Activated T-cell treated with anti-CD3 and anti-CD28 coated beads, Interleukin-2, amount 50 U/mL, for 72 hours (primary cell): ENCODE results near the gene HYKK. TPM values are rescaled to one million over a fixed set of nuclear protein-coding genes. Genes with fewer than 3 reads are reported as not detected.
A peak's percentile ranks its signal among the peaks of the same experiment; 100 is the strongest.
"Not testable (repeated sequence)": the region's sequence is repeated elsewhere in the genome, so short reads cannot be mapped to it uniquely, and the experiment has no call there.

Experiments used
- ATAC-seq, 2 donors: fragments of 150-1000 bp; cut with Tn5 transposase; replicated peaks in 1 of 2; 2 replicates each; pipeline ENCODE4 v1.10.0; 2021; ENCODE audit warnings: moderate library complexity in 2 of 2, mild to moderate bottlenecking in 1 of 2
- DNase-seq, 2 donors: peaks; one replicate each; pipeline ENCODE4 v3.0.0; 2021 to 2022; ENCODE audit warnings: mixed read lengths in 1 of 2
- H3K27ac Mint-ChIP-seq: one replicate; pipeline ENCODE4 v1.8.0; 2022; ENCODE audit warnings: mild to moderate bottlenecking, moderate library complexity, mixed read lengths
- H3K27me3 Mint-ChIP-seq: one replicate; pipeline ENCODE4 v1.8.0; 2022; ENCODE audit warnings: low read depth, mixed read lengths
- H3K36me3 Mint-ChIP-seq, 2 donors: one replicate each; pipeline ENCODE4 v1.8.0; 2022; ENCODE audit warnings: mixed read lengths in 2 of 2, mild to moderate bottlenecking in 1 of 2; ENCODE audit not compliant: insufficient read depth in 2 of 2
- H3K4me1 Mint-ChIP-seq: one replicate; pipeline ENCODE4 v1.8.0; 2022; ENCODE audit warnings: low read depth, mixed read lengths
- H3K4me3 Mint-ChIP-seq, 2 donors: one replicate each; pipeline ENCODE4 v1.8.0; 2022; ENCODE audit warnings: mild to moderate bottlenecking in 2 of 2, mixed read lengths in 2 of 2, moderate library complexity in 2 of 2
- H3K9me3 Mint-ChIP-seq, 2 donors: one replicate each; pipeline ENCODE4 v1.8.0; 2022; ENCODE audit warnings: mixed read lengths in 2 of 2
- total RNA-seq, 2 donors: library from RNA; stranded (reverse); gene quantifications; one replicate each; pipeline ENCODE4 v1.2.3, GENCODE V29; 2022

Gene HYKK
- total RNA-seq, 2 donors from 2014 or later, result 2.8 to 2.9 TPM

DNA sequence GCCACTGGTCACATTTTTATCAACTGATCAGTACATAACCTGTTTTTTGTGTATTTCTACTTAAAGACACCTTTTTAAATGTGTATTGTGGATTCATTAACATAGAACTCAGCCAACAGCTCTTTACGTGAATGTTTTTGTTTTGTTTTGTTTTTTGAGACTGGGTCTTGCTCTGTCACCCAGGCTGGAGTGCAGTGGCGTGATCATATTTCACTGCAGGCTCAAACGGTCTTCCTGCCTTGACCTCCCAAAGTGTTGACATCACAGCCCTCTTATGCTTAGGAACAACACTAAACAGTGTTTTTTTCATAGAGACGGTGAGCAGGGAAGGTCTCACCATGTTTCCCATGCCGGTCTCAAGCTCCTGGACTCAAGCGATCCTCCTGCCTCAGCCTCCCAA is 42.8 kb downstream of the HYKK start:
- DNase-seq, result no peak
- peaks cover 5 to 13% of the 10 kb centered on the region in 2 donors for H3K36me3 Mint-ChIP-seq
- no peak overlapping the region for H3K4me3 Mint-ChIP-seq
- peak overlapping the region; percentile 48 for H3K27ac Mint-ChIP-seq
- H3K9me3 Mint-ChIP-seq, result no peaks in the 10 kb centered on the region
- no peak for ATAC-seq
- no peaks in the 10 kb centered on the region for H3K27me3 Mint-ChIP-seq
- no peaks in the 10 kb centered on the region for H3K4me1 Mint-ChIP-seq

DNA sequence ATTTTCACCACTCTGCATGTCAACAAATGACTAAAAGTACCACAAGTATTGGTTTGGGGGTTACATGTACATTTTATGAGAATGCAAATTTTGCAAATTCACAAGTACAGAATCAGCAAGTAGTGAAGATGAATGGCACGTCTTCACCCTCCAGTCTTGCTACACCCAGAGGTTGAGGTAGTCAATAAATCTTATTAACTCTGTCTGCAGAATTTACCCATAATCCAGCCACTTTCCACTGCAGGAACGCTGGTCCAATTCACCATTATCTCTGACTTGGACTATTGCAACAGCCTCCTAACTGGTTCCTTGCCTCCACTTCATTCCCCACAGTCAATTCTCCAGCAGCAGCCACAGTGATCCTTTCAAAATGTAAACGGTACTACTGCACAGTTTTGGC is 43.4 kb downstream of the HYKK start:
- no peaks in the 10 kb centered on the region for H3K4me1 Mint-ChIP-seq
- DNase-seq, result no peak
- H3K36me3 Mint-ChIP-seq, result peaks cover 5 to 11% of the 10 kb centered on the region in 2 donors
- no peaks in the 10 kb centered on the region for H3K9me3 Mint-ChIP-seq
- no peak overlapping the region for H3K27ac Mint-ChIP-seq
- no peak overlapping the region for H3K4me3 Mint-ChIP-seq
- ATAC-seq, result peak in 1 of 2 donors; percentile 41
- H3K27me3 Mint-ChIP-seq, result no peaks in the 10 kb centered on the region

DNA sequence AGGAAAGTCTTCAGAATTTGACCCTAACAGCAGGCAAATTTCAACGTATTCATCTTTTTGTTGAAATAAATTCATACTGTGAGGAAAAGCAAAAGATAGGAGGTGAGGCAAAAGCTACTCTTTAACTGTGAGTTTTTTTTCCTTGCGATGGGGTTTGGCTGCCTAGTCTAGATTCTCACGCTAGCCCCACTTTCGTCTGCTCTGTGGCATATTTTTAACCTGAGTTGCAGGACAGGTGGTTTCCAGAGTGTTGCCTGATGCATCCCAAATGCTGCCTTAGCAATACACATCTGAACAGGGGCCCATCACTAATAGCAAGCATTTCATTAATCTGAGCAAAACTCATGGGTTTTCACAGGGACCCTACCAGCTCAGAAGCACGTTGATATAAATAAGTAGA is 44.5 kb downstream of the HYKK start:
- DNase-seq (no peak), ATAC-seq (no peak)
- Mint-ChIP-seq H3K36me3 (peaks cover 5 to 6% of the 10 kb centered on the region in 2 donors), H3K4me3 (no peak overlapping the region), H3K27ac (no peak overlapping the region), H3K27me3 (no peaks in the 10 kb centered on the region), H3K4me1 (no peaks in the 10 kb centered on the region), H3K9me3 (no peaks in the 10 kb centered on the region)

DNA sequence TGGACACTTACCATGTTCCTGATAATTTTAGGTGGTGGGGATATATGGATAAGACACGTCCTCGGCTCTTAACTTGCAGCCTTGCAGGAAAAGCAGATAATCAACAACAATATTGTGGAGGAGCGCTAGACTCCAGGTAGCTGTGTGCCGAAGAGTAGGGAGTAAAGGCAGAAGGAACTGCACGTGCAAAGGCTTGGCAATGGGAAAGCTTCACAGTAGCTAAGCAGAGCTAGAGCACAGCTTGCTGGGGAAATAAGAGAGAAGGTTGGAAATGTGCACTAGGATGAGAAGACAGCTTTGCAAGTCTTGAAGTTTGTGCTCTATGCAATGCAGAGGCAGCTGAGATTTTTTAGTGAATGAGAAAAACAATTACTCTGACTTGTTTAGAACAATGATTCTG is 45.2 kb downstream of the HYKK start:
- no peaks in the 10 kb centered on the region for H3K4me1 Mint-ChIP-seq
- no peaks in the 10 kb centered on the region for H3K27me3 Mint-ChIP-seq
- H3K27ac Mint-ChIP-seq, result no peak overlapping the region
- H3K4me3 Mint-ChIP-seq, result no peak overlapping the region
- peaks cover 5 to 6% of the 10 kb centered on the region in 2 donors for H3K36me3 Mint-ChIP-seq
- DNase-seq (no peak), ATAC-seq (no peak)
- no peaks in the 10 kb centered on the region for H3K9me3 Mint-ChIP-seq

DNA sequence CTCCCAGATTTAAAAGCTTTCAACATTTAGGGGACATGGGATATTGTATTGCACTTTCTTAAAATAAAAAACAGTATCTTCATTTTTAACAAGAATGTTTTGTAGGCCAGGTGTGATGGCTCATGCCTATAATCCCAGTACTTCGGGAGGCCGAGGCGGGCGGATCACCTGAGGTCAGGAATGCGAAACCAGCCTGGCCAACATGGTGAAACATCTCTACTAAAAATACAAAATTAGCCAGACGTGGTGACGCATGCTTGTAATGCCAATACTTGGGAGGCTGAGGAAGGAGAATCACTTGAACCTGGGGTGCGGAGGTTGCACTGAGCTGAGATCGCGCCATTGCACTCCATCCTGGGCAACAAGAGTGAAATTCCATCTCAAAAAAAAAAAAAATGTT is 52.8 kb downstream of the HYKK start:
- H3K4me1 Mint-ChIP-seq, result peaks cover 11% of the 10 kb centered on the region
- not testable (repeated sequence) for H3K4me3 Mint-ChIP-seq, H3K36me3 Mint-ChIP-seq, H3K27ac Mint-ChIP-seq, H3K27me3 Mint-ChIP-seq, H3K9me3 Mint-ChIP-seq, DNase-seq, ATAC-seq

DNA sequence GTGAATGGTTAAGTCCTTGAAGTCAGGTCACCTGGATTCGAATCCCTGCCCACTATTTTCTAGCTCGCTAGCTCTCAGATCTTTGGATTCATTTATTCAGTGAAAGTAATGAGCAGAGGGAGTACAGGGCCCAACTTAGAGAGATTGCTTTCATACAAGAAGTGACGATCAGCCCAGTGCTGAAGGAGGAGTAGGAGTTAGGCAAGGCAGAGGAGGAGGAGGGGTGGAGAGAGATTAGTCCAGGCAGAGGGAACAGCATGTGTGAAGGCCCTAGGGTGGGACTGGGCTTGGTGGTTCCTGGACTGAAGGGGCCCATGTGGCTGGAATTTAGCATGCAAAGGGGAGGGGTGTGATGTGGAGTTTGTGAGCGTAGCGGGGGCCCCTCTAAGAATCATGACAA is 54.1 kb downstream of the HYKK start:
- peaks cover 19% of the 10 kb centered on the region for H3K4me1 Mint-ChIP-seq
- no peaks in the 10 kb centered on the region for H3K36me3 Mint-ChIP-seq
- H3K9me3 Mint-ChIP-seq, result no peaks in the 10 kb centered on the region
- no peak overlapping the region for H3K4me3 Mint-ChIP-seq
- no peak overlapping the region for H3K27ac Mint-ChIP-seq
- DNase-seq (no peak), ATAC-seq (no peak)
- H3K27me3 Mint-ChIP-seq, result peaks cover 8% of the 10 kb centered on the region

DNA sequence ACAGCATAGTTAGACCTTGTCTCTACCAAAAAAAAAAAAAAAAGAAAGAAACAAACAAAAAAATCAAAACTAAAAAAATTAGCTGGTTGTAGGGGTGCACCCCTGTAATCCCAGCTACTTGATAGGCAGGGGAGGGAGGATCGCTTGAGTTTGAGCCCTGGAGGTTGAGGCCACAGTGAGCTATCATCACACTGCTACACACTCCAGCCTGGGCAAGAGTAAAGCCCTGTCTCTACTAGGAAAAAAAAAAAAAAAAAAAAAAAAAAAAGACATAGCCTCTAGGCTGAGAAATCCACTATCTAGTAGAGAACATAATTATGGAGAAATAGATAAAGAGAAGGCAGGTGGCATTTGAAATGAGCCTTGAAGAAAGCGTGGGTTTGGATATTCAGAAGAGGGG is 55.7 kb downstream of the HYKK start:
- no peaks in the 10 kb centered on the region for H3K36me3 Mint-ChIP-seq
- peaks cover 21% of the 10 kb centered on the region for H3K27me3 Mint-ChIP-seq
- no peaks in the 10 kb centered on the region for H3K9me3 Mint-ChIP-seq
- H3K27ac Mint-ChIP-seq, result no peak overlapping the region
- ATAC-seq (no peak), DNase-seq (no peak)
- H3K4me3 Mint-ChIP-seq, result no peak overlapping the region
- peaks cover 30% of the 10 kb centered on the region for H3K4me1 Mint-ChIP-seq

DNA sequence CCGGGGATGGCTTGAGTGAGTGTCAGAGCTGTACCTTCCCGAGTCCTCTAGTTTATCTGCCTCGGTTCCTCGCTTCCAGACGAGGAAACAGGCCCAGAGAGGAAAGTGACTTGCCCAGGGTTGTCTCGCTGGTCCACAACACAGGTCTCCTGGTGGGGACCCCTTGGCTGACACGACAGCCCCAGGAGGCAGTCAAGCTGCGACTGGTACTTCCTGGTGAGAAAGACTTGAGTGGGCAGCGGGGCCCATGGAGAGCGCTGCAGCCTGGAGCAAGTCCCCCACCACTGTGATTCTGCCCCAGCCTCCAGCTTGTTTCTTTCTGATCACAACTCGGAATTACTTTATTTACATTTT is 57.3 kb downstream of the HYKK start:
- Mint-ChIP-seq H3K9me3 (no peaks in the 10 kb centered on the region), H3K27ac (peak overlapping the region; percentile 60), H3K27me3 (peaks cover 26% of the 10 kb centered on the region), H3K4me3 (peak overlapping the region; percentile 85 to 95), H3K4me1 (peaks cover 30% of the 10 kb centered on the region), H3K36me3 (no peaks in the 10 kb centered on the region)
- ATAC-seq (peak; percentile 12 to 21), DNase-seq (peak in 1 of 2 donors; percentile 7)

DNA sequence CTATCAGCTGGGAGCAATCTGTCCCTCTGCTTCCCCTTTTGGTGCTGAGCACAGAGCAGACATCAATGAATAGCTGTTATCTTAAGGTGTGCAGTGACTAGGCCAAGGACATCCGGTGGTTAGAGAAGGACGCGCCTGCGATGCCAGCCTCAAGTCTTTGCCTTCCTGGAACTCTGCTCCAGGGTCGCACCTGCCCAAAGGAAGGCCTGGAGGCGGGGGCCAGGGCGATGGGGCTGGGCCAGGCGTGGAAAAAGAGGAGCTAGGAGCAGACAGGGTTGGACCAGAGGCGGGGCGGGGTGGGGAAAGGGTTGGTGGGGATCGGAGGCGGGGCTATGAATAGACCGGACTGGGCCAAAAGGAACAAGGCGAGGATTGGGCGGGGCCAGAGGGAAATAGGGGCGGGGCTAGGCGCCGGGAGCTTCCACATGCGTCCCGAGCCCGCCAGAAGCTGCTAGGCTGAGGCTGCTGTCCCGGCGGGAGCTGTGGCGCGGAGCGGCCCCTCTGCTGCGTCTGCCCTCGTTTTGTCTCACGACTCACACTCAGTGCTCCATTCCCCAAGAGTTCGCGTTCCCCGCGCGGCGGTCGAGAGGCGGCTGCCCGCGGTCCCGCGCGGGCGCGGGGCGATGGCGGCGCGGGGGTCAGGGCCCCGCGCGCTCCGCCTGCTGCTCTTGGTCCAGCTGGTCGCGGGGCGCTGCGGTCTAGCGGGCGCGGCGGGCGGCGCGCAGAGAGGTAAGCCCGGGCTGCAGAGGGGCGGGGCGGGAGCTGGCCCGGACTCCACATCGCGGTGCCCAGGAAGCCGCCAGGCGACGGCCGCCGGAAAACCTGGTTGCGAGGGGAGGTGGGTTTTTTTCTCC is 57.9 kb downstream of the HYKK start, which contains the start of gene CHRNA5:
Gene CHRNA5, plus strand, starts transcription at position 424 of the 854 bp plus-strand sequence. Its CDS starts 200 bp downstream, at position 624.
- ATAC-seq, result peak; percentile 83 to 85
- no peaks in the 10 kb centered on the region for H3K36me3 Mint-ChIP-seq

DNA sequence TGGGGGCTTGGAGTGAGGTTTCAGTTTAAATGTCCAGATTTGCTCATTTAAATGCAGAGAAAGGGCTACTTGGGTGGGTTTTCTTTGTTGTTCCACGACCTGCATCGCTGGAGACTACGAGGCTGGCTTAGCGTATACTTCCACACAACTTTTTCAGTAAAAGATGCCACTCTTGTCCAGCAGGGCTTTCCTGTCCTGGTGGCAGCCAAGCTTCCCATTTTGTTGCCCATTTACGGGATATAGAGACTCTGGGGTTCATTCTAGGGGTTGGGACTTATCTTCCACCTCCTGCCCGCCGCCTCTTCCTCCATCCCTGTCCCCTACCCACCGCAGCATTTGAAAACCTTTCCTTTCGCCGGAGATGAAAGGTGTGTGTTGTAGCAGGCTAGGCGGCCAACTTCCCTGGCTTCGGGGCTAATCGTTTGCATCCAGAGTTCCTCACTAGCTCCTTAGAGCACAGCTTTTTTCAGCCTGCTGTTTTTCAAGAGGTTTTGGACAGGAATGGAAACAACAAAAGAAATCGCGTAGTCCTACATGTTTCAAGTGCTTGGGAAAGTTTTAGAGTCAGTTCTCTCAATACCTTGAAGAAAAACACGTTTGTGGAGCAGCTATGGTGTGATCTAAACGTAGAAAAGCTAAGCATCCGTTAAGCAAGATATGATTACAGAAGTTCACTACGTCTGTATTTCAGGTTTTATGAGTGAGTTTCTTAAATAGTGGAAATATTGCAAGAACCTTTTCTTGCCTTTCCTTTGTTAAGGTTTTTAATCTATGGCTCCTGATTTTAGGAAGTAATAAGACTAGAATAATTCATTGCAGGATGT is 58.8 kb downstream of the HYKK start:
- ATAC-seq (peak in 1 of 2 donors; percentile 19), DNase-seq (peak in 1 of 2 donors; percentile 9)
- Mint-ChIP-seq H3K27me3 (peaks cover 26% of the 10 kb centered on the region), H3K4me3 (peak overlapping the region; percentile 85 to 95), H3K36me3 (no peaks in the 10 kb centered on the region), H3K9me3 (no peaks in the 10 kb centered on the region), H3K27ac (no peak overlapping the region), H3K4me1 (peaks cover 30% of the 10 kb centered on the region)

More for the DNA sequence above, 57.9 kb downstream of the HYKK start, which contains the start of gene CHRNA5:
- Mint-ChIP-seq H3K4me1 (peaks cover 30% of the 10 kb centered on the region), H3K9me3 (no peaks in the 10 kb centered on the region), H3K27ac (peak within 1 kb of the TSS; percentile 60), H3K4me3 (peak within 1 kb of the TSS; percentile 85 to 95), H3K27me3 (peaks cover 26% of the 10 kb centered on the region)
- DNase-seq, result peak; percentile 49 to 83

DNA sequence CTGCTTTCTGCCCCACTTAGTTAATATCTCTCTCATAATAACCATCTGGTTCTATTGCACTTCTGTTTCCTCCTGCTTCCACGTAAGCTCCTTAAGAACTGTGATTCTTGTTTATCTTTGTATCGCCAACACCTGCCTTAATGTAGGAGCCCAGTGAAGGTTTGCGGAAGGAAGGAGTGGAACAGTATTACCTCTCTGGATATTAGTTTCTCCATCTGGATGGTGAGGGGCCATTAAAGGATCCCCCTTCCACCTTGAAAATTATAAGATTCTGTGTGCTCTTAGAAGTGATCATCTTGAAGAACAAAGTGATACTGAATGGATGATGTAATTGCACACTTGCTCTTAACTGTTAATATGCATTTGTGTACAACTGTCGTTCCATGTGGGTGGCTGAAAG is 60.2 kb downstream of the HYKK start:
- no peak overlapping the region for H3K27ac Mint-ChIP-seq
- no peaks in the 10 kb centered on the region for H3K36me3 Mint-ChIP-seq
- H3K9me3 Mint-ChIP-seq, result no peaks in the 10 kb centered on the region
- peak overlapping the region in 1 of 2 donors; percentile 15 for H3K4me3 Mint-ChIP-seq
- H3K4me1 Mint-ChIP-seq, result peaks cover 30% of the 10 kb centered on the region
- ATAC-seq, result no peak
- DNase-seq, result no peak
- peaks cover 26% of the 10 kb centered on the region for H3K27me3 Mint-ChIP-seq

DNA sequence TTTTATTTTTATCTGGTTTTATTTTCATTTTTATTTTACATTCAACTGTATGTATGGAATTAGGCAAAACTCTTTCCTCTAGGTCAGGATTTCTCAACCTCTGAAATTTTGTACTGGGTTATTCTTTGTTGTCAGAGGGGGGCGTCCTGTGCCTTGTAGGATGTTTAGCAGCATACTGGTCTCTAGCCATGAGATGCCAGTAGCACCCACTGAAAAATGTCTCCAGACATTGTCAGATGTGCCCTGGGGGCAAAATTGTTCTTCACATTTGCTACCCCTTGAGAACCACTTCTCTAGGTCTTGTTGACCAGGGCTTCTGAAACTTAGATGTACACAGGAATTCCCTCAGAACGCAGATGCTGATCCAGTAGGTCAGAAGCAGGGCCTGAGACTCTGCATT is 63.3 kb downstream of the HYKK start:
- H3K9me3 Mint-ChIP-seq, result no peaks in the 10 kb centered on the region
- peaks cover 18% of the 10 kb centered on the region for H3K4me1 Mint-ChIP-seq
- H3K4me3 Mint-ChIP-seq, result no peak overlapping the region
- no peaks in the 10 kb centered on the region for H3K36me3 Mint-ChIP-seq
- ATAC-seq (no peak), DNase-seq (no peak)
- peaks cover 26% of the 10 kb centered on the region for H3K27me3 Mint-ChIP-seq
- H3K27ac Mint-ChIP-seq, result no peak overlapping the region

DNA sequence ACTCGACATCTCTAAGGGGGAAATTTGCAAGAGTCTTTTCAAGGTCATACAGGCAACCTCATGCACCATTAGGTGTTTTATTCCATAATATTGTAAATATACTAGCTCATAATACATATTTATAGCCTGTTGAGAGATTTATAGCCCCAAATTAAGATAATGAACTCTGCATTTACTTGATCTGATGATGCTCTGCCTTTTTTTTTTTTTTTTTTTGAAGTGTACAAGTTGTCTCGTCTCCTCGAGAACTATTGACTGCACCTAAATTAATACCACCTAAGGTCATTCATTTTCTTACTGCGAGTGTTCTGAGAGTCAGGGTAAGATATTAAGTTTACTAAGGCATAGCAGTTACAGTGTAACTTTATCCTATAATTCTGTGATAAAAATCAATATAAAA is 64.0 kb downstream of the HYKK start:
- Mint-ChIP-seq H3K36me3 (no peaks in the 10 kb centered on the region), H3K9me3 (no peaks in the 10 kb centered on the region), H3K4me1 (peaks cover 12% of the 10 kb centered on the region), H3K4me3 (no peak overlapping the region), H3K27ac (no peak overlapping the region), H3K27me3 (peaks cover 19% of the 10 kb centered on the region)
- ATAC-seq (no peak), DNase-seq (no peak)
